Measurements from ENCODE around the gene POSTN.

DNA sequence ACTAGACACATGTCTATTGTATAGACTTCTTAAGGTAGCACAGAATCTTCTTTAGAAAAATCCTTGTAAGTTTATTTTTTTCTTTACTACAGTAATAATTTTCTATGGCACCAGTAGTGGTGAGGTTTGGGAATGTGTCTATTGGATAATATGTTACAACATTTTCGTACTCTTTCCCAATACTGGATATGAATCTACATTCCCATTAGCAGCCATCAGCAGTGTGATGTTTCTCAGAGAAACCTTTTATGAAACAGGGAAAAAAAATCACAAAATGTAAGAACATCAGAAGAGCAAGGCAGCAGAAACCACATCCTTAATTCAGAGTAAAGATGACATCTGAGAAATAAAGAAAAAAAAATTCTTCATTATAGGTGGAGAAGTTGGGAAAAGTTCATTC is 83.3 kb downstream of the POSTN start:
- TF ChIP-seq CTCF (conservative IDR thresholded peaks at IDR 0.05) (no peak), ZFX (IDR thresholded peaks at IDR 0.05) (no peak)
